ENCODE measurements around the gene THRB. TPM values are rescaled to one million over a fixed set of nuclear protein-coding genes. Genes with fewer than 3 reads are reported as not detected.

Gene THRB
- total RNA-seq, 1 donor from 2014 or later, result 24.1 TPM

- intact Hi-C loops (cut with DNase I), result no loop called here
- no peak for ATAC-seq (ENCODE audit: poor library complexity)
- DNase-seq, result no peak
Observed at GRCh38 chr3:24518990-24519367, 24.3 kb upstream of the THRB start.

GRCh38 chr3:24514119-24514518 is 19.5 kb upstream of the THRB start:
- intact Hi-C loops (cut with DNase I), result no loop called here
- no peak for ATAC-seq (ENCODE audit: poor library complexity)
- no peak for DNase-seq

GRCh38 chr3:24513463-24513862 is 18.8 kb upstream of the THRB start:
- ATAC-seq (ENCODE audit: poor library complexity), result no peak

GRCh38 chr3:24512564-24513197 is 18.0 kb upstream of the THRB start:
- DNase-seq, result no peak
- intact Hi-C loops (cut with DNase I), result no loop called here
- ATAC-seq (ENCODE audit: poor library complexity), result no peak

More at GRCh38 chr3:24513463-24513862, 18.8 kb upstream of the THRB start:
- intact Hi-C loops (cut with DNase I), result no loop called here
- DNase-seq, result no peak

GRCh38 chr3:24510030-24510648 is 15.5 kb upstream of the THRB start:
- ATAC-seq (ENCODE audit: poor library complexity), result no peak
- no peak for DNase-seq
- intact Hi-C loops (cut with DNase I), result no loop called here

GRCh38 chr3:24508423-24508839 is 13.8 kb upstream of the THRB start:
- ATAC-seq (ENCODE audit: poor library complexity) (no peak), DNase-seq (no peak)
- intact Hi-C loops (cut with DNase I), result no loop called here

- ATAC-seq (ENCODE audit: poor library complexity), result no peak
- no peak for DNase-seq
- intact Hi-C loops (cut with DNase I), result no loop called here
Observed at GRCh38 chr3:24507776-24508422, 13.2 kb upstream of the THRB start.

- ATAC-seq (ENCODE audit: poor library complexity) (no peak), DNase-seq (no peak)
- intact Hi-C loops (cut with DNase I), result no loop called here
Observed at GRCh38 chr3:24506966-24507775, 12.5 kb upstream of the THRB start.

- ATAC-seq (ENCODE audit: poor library complexity), result no peak
- DNase-seq, result no peak
- intact Hi-C loops (cut with DNase I), result no loop called here
Observed at GRCh38 chr3:24505691-24506550, 11.3 kb upstream of the THRB start.

- DNase-seq (no peak), ATAC-seq (ENCODE audit: poor library complexity) (no peak)
- intact Hi-C loops (cut with DNase I), result no loop called here
Observed at GRCh38 chr3:24504772-24505171, 10.1 kb upstream of the THRB start.

- peak; percentile 52 for ATAC-seq (ENCODE audit: poor library complexity)
Observed at GRCh38 chr3:24503616-24504113, 9.0 kb upstream of the THRB start.

GRCh38 chr3:24502690-24503089 is 8.0 kb upstream of the THRB start:
- ATAC-seq (ENCODE audit: poor library complexity) (no peak), DNase-seq (no peak)
- intact Hi-C loops (cut with DNase I), result no loop called here

More at GRCh38 chr3:24503616-24504113, 9.0 kb upstream of the THRB start:
- intact Hi-C loops (cut with DNase I), result no loop called here
- no peak for DNase-seq

- ATAC-seq (ENCODE audit: poor library complexity), result no peak
- intact Hi-C loops (cut with DNase I), result no loop called here
- DNase-seq, result no peak
Observed at GRCh38 chr3:24500806-24501205, 6.2 kb upstream of the THRB start.

- intact Hi-C loops (cut with DNase I), result loop anchor here (10.0 kb wide), 3 partner anchors 85 to 235 kb away; no protein-coding TSS in a partner anchor
- no peak for ATAC-seq (ENCODE audit: poor library complexity)
Observed at GRCh38 chr3:24499991-24500390, 5.3 kb upstream of the THRB start.

GRCh38 chr3:24498796-24499195 is 4.1 kb upstream of the THRB start:
- ATAC-seq (ENCODE audit: poor library complexity), result no peak
- DNase-seq, result no peak
- intact Hi-C loops (cut with DNase I), result loop anchor here (10.0 kb wide), 3 partner anchors 86 to 234 kb away; no protein-coding TSS in a partner anchor

More at GRCh38 chr3:24499991-24500390, 5.3 kb upstream of the THRB start:
- no peak for DNase-seq

GRCh38 chr3:24498391-24498790 is 3.7 kb upstream of the THRB start:
- ATAC-seq (ENCODE audit: poor library complexity), result no peak
- intact Hi-C loops (cut with DNase I), result loop anchor here (10.0 kb wide), 3 partner anchors 86 to 234 kb away; no protein-coding TSS in a partner anchor

GRCh38 chr3:24497942-24498341 is 3.3 kb upstream of the THRB start:
- ATAC-seq (ENCODE audit: poor library complexity) (no peak), DNase-seq (no peak)
- intact Hi-C loops (cut with DNase I), result loop anchor here (10.0 kb wide), 3 partner anchors 87 to 233 kb away; no protein-coding TSS in a partner anchor

More at GRCh38 chr3:24498391-24498790, 3.7 kb upstream of the THRB start:
- no peak for DNase-seq

Data from Right ventricle myocardium superior (tissue), 1 donor.